ENCODE data around the gene USP33. TPM values are rescaled to one million over a fixed set of nuclear protein-coding genes. Genes with fewer than 3 reads are reported as not detected.
A peak's percentile ranks its signal among the peaks of the same experiment; 100 is the strongest.

USP33 gene
- total and polyA plus RNA-seq, 9 of the 15 experiments (the other 6 are each of a cell fraction or from before 2014, with no cell fraction given), result 22.4 to 83.5 (median 44.7) TPM

DNA sequence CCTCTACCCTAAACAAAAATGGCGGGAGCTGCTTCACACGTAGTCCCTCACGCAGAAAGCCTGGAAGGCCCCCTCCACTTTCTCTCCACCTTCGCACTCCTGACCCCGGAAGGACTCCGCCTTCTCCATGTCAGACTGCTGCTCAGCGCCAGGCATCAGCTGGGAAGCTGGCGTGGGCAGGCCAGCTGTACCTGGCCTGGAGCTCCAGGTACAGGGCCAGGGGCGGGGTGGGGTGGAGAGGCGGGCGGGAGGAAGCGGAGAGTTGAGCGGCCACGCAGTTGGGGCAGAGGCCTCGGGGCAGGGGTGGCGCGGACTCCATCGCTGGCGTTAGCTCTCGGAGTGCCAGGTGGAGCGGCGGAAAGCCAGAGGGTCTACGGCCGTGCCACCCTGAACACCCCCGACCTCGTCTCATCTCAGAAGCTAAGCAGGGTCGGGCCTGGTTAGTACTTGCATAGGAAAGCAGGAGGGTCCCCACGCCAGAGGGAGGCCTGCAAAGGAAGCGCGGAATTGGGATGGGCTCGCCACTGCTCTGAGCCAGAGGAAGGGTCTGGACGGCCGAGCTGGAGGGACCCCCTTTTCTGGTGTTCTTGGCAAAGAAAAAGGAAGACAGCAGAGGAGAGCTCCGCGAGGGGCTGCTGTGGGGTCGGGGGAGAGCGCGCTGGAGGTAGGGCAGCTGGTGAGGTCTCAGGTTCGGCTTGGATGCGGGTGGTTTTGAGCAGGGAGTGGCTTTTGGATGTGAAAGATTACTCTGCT, 20.1 kb upstream of the USP33 start, which contains the start of gene MIGA1 (continued):
- TF ChIP-seq, protein P1, sequence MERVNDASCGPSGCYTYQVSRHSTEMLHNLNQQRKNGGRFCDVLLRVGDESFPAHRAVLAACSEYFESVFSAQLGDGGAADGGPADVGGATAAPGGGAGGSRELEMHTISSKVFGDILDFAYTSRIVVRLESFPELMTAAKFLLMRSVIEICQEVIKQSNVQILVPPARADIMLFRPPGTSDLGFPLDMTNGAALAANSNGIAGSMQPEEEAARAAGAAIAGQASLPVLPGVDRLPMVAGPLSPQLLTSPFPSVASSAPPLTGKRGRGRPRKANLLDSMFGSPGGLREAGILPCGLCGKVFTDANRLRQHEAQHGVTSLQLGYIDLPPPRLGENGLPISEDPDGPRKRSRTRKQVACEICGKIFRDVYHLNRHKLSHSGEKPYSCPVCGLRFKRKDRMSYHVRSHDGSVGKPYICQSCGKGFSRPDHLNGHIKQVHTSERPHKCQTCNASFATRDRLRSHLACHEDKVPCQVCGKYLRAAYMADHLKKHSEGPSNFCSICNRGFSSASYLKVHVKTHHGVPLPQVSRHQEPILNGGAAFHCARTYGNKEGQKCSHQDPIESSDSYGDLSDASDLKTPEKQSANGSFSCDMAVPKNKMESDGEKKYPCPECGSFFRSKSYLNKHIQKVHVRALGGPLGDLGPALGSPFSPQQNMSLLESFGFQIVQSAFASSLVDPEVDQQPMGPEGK (CRISPR knock-in tag; IDR thresholded peaks at IDR 0.05; ENCODE audit: borderline replicate concordance), result no peak
- TF ChIP-seq, protein P2, sequence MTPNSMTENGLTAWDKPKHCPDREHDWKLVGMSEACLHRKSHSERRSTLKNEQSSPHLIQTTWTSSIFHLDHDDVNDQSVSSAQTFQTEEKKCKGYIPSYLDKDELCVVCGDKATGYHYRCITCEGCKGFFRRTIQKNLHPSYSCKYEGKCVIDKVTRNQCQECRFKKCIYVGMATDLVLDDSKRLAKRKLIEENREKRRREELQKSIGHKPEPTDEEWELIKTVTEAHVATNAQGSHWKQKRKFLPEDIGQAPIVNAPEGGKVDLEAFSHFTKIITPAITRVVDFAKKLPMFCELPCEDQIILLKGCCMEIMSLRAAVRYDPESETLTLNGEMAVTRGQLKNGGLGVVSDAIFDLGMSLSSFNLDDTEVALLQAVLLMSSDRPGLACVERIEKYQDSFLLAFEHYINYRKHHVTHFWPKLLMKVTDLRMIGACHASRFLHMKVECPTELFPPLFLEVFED (CRISPR knock-in tag; conservative IDR thresholded peaks at IDR 0.05), result no peak
- TF ChIP-seq PPARD (CRISPR knock-in tag; IDR thresholded peaks at IDR 0.05) (no peak), ZNF3 (CRISPR knock-in tag; IDR thresholded peaks at IDR 0.05) (no peak), NR2F6 (CRISPR knock-in tag; IDR thresholded peaks at IDR 0.05) (no peak), RBFOX2 (IDR thresholded peaks at IDR 0.05; ENCODE audit: low read depth, low read length) (peak; percentile 63), TBL1XR1 (IDR thresholded peaks at IDR 0.05; ENCODE audit: low read length in 2 of 2) (peak in 1 of 2 experiments; percentile 48; a peak in 1 of 4 replicates), ZC3H8 (IDR thresholded peaks at IDR 0.05) (no peak), MEF2D (tag; conservative IDR thresholded peaks at IDR 0.05; ENCODE audit: low read depth) (no peak), ZNF253 (CRISPR knock-in tag; conservative IDR thresholded peaks at IDR 0.05) (no peak), HMG20A (CRISPR knock-in tag; conservative IDR thresholded peaks at IDR 0.05) (no peak), POLR2G (IDR thresholded peaks at IDR 0.05; ENCODE audit: low read depth, low read length) (peak; percentile 73)
- TF ChIP-seq, protein P3, sequence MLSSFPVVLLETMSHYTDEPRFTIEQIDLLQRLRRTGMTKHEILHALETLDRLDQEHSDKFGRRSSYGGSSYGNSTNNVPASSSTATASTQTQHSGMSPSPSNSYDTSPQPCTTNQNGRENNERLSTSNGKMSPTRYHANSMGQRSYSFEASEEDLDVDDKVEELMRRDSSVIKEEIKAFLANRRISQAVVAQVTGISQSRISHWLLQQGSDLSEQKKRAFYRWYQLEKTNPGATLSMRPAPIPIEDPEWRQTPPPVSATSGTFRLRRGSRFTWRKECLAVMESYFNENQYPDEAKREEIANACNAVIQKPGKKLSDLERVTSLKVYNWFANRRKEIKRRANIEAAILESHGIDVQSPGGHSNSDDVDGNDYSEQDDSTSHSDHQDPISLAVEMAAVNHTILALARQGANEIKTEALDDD (IDR thresholded peaks at IDR 0.05), result no peak
- TF ChIP-seq, protein P4, sequence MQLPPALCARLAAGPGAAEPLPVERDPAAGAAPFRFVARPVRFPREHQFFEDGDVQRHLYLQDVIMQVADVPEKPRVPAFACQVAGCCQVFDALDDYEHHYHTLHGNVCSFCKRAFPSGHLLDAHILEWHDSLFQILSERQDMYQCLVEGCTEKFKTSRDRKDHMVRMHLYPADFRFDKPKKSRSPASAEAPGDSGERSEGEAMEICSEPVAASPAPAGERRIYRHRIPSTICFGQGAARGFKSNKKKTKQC (CRISPR knock-in tag; IDR thresholded peaks at IDR 0.05), result peak; percentile 74; the same call in 1 of the 2 replicates
- TF ChIP-seq, protein P5, sequence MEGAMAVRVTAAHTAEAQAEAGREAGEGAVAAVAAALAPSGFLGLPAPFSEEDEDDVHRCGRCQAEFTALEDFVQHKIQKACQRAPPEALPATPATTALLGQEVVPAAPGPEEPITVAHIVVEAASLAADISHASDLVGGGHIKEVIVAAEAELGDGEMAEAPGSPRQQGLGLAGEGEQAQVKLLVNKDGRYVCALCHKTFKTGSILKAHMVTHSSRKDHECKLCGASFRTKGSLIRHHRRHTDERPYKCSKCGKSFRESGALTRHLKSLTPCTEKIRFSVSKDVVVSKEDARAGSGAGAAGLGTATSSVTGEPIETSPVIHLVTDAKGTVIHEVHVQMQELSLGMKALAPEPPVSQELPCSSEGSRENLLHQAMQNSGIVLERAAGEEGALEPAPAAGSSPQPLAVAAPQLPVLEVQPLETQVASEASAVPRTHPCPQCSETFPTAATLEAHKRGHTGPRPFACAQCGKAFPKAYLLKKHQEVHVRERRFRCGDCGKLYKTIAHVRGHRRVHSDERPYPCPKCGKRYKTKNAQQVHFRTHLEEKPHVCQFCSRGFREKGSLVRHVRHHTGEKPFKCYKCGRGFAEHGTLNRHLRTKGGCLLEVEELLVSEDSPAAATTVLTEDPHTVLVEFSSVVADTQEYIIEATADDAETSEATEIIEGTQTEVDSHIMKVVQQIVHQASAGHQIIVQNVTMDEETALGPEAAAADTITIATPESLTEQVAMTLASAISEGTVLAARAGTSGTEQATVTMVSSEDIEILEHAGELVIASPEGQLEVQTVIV (CRISPR knock-in tag; IDR thresholded peaks at IDR 0.05; ENCODE audit: borderline replicate concordance), result no peak
- TF ChIP-seq, protein P6, sequence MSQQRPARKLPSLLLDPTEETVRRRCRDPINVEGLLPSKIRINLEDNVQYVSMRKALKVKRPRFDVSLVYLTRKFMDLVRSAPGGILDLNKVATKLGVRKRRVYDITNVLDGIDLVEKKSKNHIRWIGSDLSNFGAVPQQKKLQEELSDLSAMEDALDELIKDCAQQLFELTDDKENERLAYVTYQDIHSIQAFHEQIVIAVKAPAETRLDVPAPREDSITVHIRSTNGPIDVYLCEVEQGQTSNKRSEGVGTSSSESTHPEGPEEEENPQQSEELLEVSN (IDR thresholded peaks at IDR 0.05; ENCODE audit: borderline replicate concordance in 1 of 2, extremely low read depth in 1 of 2, insufficient read depth in 1 of 2, insufficient read length in 1 of 2, low read depth in 1 of 2, low read length in 1 of 2, poor library complexity in 1 of 2, severe bottlenecking in 1 of 2), result peak; percentile 56 to 75
